HG03175 (cell line): ENCODE results near the gene PARD6G.
"Not testable (repeated sequence)": the region's sequence is repeated elsewhere in the genome, so short reads cannot be mapped to it uniquely, and the experiment has no call there.

Source experiments
- ATAC-seq: cut with Tn5 transposase; IDR thresholded peaks from one replicate; pipeline ENCODE4 v1.9.1; 2021; ENCODE audit warnings: mild to moderate bottlenecking, moderate library complexity; ENCODE audit not compliant: unreplicated experiment

The PARD6G gene

DNA sequence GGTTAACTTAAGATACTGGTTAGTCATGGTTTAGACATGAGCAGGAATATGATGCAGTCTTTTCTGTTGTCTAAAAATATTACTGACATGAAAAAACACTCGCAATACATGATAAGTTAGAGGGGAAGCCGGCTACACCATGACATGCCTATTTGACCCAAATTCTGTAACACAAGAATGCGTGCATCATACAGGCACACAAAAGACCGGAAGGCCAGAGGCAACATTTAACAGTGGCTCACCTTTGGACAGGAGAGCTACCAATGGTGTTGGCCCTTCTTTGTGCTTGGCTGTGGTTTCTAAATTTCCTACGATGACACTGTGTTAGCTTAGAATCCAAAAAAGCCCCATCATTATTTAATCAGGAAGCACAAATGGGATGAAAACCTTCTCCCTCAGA is 4.1 kb downstream of the PARD6G start:
- ATAC-seq: no peak

DNA sequence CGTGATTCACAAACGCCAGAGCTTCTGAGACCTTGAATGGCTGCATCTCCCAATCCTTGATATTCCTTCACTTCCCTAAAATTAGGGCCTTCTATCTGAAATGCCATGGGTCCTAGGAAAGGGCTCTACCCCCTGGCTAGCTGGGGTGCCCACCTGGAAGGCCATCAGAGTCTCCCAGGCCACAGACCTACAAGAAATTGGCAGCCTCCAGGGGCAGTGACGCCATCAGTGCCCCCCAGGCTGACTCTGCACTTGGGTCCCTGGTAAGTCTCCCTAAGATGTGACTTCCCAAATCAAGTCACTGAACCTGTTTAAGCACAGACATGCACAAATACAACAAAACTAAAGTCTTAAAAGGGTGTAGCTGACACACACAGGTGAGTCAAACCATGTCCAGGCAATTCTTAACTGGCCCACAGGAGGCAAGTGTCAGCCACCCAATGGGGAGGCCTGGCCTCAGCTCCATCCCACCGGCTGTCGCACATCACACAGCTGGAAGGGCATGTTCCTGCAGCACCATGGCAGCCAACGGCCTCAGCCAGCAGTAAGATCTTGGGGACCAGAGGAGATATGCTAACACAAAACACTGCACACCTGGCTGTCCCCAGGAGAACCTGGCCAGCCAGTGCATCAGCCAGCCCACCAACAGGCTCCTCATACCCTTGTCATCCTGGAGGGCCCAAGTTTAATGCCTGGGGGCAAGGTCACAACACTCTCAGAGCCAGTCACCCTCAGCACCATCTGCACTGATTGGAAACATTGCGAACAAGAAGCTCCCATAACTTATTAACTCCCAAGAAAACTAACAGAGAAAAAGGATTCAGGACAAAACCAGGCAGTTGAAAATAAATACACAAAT is 5.2 kb downstream of the PARD6G start:
- no peak for ATAC-seq

DNA sequence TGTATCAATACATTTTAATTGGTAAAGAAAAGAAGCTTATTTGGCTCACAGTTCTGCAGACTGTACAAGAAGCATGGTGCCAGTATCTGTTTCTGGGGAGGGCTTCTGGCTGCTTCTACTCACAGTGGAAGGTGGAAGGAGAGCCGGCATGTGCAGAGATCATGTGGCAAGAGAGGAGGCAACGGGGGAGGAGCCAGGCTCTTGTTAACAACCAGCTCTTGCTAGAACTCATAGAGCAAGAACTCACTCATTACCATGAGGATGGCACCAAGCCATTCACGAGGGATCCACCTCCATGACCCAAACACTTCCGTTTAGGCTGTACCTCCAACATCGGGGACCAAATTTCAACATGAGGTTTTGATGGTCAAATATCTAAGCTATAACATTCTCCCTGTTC is 7.5 kb downstream of the PARD6G start:
- no peak for ATAC-seq

GRCh38 chr18:80238651-80239260 is 8.6 kb downstream of the PARD6G start:
- no peak for ATAC-seq

DNA sequence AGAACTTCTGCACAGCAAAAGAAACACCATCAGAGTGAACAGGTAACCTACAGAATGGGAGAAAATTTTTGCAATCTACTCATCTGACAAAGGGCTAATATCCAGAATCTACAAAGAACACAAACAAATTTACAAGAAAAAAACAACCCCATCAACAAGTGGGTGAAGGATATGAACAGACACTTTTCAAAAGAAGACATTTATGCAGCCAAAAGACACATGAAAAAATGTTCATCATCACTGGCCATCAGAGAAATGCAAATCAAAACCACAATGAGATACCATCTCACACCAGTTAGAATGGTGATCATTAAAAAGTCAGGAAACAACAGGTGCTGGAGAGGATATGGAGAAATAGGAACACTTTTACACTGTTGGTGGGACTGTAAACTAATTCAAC is 9.8 kb downstream of the PARD6G start:
- ATAC-seq: not testable (repeated sequence)

GRCh38 chr18:80234398-80234797 is 12.9 kb downstream of the PARD6G start:
- ATAC-seq: no peak

GRCh38 chr18:80233899-80234298 is 13.4 kb downstream of the PARD6G start:
- ATAC-seq: no peak

DNA sequence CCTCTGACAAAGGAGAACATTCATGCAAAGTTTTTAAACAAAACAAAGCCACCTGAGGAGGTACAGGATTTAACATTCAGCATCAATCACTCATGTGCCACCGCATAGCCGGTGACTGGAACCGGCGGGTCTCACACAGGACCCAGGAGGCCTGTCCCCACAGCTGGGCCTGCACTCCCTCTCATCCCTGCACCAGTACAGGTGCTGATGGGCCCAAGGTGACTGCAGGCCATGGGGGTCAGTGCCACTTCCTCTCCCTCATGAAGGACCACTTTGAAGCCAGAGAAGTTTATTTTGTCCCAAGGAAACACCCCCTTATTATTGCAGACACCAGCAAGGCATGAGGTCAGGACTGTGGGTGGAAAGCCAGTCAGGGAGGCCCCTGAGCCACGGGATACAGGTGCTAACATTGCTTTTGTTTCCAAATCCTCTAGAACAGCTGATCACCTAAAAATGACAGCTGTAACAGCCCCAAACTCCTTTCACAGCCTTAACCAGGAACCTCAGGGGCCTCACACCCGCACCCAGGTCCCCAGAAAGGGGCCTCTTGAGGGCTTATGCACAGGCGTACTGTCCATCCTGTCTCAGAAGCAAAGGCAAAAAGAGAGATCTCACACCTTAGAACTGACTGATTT is 14.0 kb downstream of the PARD6G start:
- no peak for ATAC-seq

DNA sequence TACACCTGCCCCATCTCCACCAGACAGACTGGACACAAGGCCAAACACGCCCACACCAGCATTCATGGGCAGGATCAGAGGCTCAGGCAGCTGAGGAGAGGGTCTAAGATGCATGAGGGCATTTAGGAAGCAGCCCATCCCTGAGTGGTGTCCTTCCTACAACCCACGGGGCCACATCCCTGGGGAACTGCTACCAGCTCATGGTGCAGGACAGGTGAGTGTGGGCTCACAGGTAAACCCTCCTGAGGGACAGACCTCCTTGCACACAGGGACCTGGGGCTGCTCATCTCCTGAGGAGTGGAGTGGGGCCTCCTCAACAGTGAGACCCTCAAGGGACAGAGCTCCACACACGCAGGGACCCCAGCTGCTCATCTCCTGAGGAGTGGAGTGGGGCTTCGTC is 14.6 kb downstream of the PARD6G start:
- no peak for ATAC-seq

GRCh38 chr18:80232030-80232429 is 15.3 kb downstream of the PARD6G start:
- no peak for ATAC-seq

- no peak for ATAC-seq
Observed at GRCh38 chr18:80231616-80232015, 15.7 kb downstream of the PARD6G start.

DNA sequence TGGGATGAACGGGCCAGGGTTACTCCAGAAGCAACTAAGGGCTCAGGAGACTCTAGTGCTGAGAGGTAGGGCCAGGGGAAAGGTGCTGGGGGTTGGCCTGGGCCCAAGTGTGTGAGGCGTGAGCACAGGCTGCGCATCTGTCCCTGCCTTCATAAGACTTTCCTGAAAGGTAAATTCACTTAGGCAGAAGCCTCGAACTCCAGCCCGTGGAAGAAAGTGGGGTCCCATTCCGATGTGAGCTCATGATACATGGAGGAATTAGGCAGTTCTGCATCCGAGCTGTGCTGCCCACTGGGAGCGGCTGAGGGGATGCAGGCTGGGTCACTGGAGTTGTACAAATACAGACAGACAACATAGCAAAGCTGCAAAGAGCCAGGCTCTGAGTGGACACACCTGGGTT is 16.2 kb downstream of the PARD6G start:
- ATAC-seq: no peak

DNA sequence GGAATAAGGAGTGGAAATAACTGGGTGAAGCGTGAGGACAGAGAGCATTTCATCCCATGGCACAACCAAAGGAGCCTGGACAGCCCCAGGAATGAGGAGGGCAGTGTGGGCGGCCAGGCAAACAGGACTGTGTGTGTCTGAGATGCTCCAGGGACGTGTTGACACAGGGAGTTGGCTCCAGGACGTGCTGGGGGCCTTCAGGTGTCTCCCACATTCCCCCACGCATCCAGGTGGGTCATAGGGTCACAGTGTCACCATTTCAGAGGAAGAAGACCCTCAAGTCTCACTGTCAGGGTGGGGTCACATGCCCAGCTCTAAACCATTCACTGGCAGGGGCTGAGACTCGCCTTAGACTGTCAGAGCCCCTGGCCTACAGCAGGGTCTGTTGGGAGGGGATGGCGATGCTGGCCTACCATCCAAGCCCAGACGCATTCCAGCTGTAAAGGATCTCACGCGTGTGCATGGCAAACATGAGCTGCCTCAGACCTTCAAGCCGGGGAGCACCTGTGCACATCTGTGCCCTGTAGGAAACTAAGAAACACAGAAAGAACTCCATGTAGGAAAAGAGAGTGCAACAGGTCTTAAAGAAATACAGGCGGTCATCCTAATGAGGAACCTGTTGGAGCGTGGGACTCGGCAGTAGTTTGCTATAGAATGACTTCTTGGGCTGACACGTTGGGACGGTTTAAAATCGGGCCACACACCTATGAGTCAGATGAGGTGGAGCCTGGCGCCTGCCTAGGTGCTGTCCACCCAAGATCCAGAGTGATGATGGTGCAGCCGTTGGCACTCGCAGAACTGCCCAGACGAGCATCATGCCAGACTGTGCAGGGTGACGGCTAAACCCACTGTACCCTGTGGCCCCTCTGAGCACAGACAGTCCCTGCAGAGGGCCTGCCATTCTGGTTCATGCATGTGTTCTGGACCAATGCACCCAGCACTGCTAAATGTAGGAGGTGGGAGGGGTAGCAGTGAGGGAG is 17.3 kb downstream of the PARD6G start:
- ATAC-seq: no peak

DNA sequence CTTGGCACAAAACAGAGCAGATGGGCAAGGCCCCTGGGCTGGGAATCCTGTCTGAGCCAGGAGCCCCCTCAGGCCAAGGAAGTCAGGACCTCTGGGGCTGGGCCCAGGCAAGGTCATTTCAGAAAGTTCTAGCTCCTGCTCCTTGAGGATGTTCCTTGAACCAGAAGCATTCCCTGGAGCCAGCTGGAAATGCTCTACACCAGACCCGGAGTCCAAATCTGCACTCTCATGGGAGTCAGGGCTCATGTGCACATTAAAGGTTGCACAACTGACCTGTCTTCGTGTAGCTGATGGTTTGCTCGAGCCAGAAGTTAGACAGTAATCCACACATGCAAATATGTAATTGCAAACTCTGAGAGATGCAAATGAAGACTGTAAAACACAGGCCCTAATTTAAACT is 18.0 kb downstream of the PARD6G start:
- ATAC-seq: no peak

DNA sequence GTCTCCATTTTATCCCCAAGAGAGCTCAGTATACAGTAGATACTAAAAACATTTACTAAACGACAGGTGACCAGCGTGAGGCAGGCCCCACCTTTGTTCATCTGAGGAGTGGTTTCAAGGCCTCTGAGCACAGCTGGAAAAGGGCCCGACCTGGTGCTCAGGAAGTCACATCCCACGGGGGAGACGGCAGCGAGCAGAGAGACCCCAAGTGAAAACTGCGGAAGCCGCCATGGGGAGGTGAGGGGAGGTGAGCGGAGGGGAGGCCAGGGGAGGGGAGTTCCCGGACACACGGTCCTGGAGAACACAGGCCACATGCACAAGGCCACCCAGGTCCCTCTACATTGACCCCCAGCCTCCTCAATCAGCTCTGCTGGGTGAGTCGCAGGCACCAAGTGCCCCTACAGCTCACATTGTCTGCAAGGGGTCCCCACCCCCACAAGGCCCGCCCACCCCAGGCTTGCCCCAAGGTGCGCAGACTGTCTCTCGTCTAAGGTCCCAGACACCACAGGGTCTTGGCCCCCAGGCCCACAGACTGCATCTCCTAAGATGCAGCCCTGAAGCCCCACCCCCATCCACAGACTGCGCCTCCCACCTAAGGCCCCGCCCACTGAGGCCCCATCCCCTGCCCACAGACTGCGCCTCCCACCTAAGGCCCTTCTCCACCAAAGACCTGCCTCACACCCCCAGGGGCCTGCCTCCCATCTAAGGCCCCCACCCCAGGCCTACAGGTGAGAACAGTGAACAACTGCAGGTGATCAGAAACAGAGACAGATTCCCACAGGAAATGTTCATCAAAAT is 19.1 kb downstream of the PARD6G start:
- no peak for ATAC-seq

DNA sequence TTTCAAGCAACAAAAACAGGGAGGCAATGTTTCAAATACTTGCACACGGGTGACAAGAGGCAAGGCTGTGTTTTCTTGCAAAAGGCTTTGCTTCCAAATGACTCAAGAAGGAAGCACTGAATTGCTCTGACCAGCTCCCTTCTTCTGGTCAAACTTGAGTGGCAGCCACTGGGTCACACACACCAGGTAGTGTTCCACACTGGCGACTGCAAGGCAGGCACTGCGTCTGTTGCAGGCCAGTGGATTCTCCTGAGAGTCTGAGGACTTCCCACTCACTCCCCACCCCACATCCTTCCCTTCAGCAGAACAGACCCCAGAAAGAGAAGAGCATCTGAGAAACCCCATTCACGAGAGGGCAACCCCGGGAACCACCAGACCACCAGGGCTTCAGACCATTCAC is 19.8 kb downstream of the PARD6G start:
- no peak for ATAC-seq

GRCh38 chr18:80225685-80226084 is 21.6 kb downstream of the PARD6G start:
- ATAC-seq: no peak

- ATAC-seq: no peak
Observed at GRCh38 chr18:80223581-80224148, 23.6 kb downstream of the PARD6G start.

DNA sequence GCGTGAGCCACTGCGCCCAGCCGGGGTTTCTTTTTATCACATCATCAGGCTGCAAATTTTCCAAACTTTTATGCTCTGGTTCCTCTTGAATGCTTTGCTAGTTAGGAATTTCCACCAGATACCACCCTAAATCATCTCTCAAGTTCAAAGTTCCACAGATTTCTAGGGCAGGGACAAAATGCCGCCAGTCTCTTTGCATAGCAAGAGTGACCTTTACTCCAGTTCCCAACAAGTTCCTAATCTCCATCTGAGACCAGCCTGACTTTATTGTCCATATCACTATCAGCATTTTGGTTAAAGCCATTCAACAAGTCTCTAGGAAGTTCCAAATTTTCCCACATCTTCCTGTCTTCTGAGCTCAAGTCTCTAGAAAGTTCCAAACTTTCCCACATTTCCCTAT is 27.8 kb downstream of the PARD6G start:
- ATAC-seq: not testable (repeated sequence)
